AG04450 (cell line): Measurements from ENCODE around the gene HS6ST3. TPM values are rescaled to one million over a fixed set of nuclear protein-coding genes. Genes with fewer than 3 reads are reported as not detected.

ENCODE experiments used
- CTCF ChIA-PET: fragments of 300-600, 350-600 bp; formaldehyde crosslinking; extraction: SDS; loops from one replicate; lab custom pipeline; 2022; ENCODE audit warnings: antibody characterized with exemption, inconsistent platforms; lab: Charles Lee
- POLR2A ChIA-PET: fragments of 350-600 bp; formaldehyde crosslinking; extraction: SDS; loops from one replicate; lab custom pipeline; 2021; ENCODE audit warnings: antibody characterized with exemption, inconsistent platforms; lab: Yijun Ruan, JAX
- DNase-seq: peaks from one replicate; pipeline ENCODE4 v3.0.0-alpha.2; 2011; ENCODE audit warnings: low read depth, low spot score
- H3K27ac ChIP-seq: one replicate; pipeline ENCODE4 v1.5.1; 2012; ENCODE audit warnings: low read depth, low read length, control low read depth
- H3K27me3 ChIP-seq: one replicate; pipeline ENCODE4 v1.6.0; 2012; ENCODE audit warnings: low read length; ENCODE audit not compliant: control insufficient read depth, insufficient read depth
- H3K4me3 ChIP-seq: 2 replicates; pipeline ENCODE4 v1.5.1; 2011; ENCODE audit warnings: mild to moderate bottlenecking, low read depth, low read length, control low read depth
- H3K9me3 ChIP-seq: 2 replicates; pipeline ENCODE4 v1.5.1; 2012; ENCODE audit warnings: low read length; ENCODE audit not compliant: control insufficient read depth, insufficient read depth
- polyA plus RNA-seq: library from polyadenylated mRNA; depleted of rRNA; stranded (reverse); fragments of >200 nt; gene quantifications from 2 replicates; pipeline ENCODE4 v1.2.3, GENCODE V29; 2011
- TF ChIP-seq, protein P1 (sequence below): IDR thresholded peaks from 2 replicates; pipeline ENCODE4 v1.5.1; 2011; ENCODE audit warnings: low read depth, low read length, control low read depth, inconsistent platforms

HS6ST3 gene
- polyA plus RNA-seq, 1 experiment, result not detected

- POLR2A ChIA-PET, result interaction anchor here (0.6 to 1.3 kb wide), 6 partner anchors 9 to 376 kb away, joined by 3 to 5 read pairs (median 3); partner anchors contain the start of gene DNAJC3
- TF ChIP-seq, protein P1, sequence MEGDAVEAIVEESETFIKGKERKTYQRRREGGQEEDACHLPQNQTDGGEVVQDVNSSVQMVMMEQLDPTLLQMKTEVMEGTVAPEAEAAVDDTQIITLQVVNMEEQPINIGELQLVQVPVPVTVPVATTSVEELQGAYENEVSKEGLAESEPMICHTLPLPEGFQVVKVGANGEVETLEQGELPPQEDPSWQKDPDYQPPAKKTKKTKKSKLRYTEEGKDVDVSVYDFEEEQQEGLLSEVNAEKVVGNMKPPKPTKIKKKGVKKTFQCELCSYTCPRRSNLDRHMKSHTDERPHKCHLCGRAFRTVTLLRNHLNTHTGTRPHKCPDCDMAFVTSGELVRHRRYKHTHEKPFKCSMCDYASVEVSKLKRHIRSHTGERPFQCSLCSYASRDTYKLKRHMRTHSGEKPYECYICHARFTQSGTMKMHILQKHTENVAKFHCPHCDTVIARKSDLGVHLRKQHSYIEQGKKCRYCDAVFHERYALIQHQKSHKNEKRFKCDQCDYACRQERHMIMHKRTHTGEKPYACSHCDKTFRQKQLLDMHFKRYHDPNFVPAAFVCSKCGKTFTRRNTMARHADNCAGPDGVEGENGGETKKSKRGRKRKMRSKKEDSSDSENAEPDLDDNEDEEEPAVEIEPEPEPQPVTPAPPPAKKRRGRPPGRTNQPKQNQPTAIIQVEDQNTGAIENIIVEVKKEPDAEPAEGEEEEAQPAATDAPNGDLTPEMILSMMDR, result no peak
These were observed 37.3 kb upstream of the HS6ST3 start for GRCh38 chr13:96052656-96053002.

DNA sequence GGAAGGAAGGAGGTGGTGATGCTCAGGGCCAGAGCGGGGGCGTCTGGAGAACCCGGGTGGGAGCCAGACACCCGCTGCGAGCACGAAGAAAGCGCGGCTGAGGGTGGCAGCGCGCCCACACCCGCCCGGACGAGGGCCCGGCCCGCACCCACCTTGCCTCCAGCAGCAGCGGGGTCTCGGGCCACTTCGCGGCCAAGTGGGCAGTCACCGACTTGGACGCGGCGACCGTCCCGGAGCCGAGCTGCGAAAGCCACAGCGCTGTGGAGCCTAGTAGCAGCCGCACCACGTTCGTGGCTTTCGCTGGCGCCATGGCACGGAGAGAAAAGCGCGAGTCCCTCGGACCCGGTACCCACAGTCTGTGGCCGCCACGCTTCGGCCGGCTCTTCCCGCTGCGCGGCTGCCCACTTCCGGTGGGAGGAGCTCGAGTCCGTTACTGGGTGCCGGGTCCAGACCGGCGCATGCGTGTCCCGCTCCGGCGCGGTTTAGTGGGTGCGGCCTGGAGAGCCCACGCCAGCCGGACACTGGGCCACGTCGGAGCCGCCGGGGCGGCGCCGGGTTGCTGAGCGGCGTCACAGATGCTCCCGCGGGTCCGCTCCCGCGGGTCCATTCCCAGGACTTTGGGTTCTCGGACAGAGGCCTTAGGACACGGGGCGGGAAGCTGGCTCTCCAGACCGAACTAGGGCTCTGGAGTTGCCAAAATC, 36.8 kb upstream of the HS6ST3 start, which contains the start of gene UGGT2:
Gene UGGT2 (minus strand): TSS at position 399 of the 701 bp plus-strand sequence. CDS start 89 bp downstream, at position 310.
- POLR2A ChIA-PET, result interaction anchor here (0.5 to 1.3 kb wide), 8 partner anchors 10 to 1382 kb away, joined by 3 to 5 read pairs (median 3); partner anchors contain the start of gene DNAJC3

More at GRCh38 chr13:96052656-96053002, 37.3 kb upstream of the HS6ST3 start:
- peak; percentile 20 for DNase-seq
- CTCF ChIA-PET, result interaction anchor here (1.0 to 1.5 kb wide), 2 partner anchors 20 to 33 kb away, joined by 3 to 8 read pairs; no protein-coding TSS in a partner anchor
- Histone ChIP-seq H3K27ac (peak overlapping the region; percentile 62), H3K27me3 (no peaks in the 10 kb centered on the region), H3K9me3 (no peaks in the 10 kb centered on the region), H3K4me3 (peak overlapping the region; percentile 96)

DNA sequence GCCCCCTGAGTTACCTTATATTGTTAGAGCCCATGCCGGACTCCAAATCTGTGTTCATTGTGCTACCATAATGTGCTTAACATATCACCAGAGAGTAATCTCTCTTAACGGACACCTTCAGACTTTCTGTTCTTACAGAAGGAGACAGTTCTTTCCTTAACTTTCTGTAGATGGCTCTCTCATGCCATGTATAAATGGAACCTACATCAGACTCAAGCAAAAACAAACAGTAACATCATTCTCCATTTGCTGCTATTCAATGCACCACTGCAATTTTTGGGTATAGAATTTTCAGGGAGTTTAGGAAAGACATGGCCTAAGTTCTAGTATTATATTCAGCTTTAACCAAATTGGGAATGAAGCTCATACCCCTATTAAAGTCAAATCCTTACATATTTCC, 24.1 kb upstream of the HS6ST3 start:
- CTCF ChIA-PET, result interaction anchor here (0.8 to 2.6 kb wide), 2 partner anchors 8 to 9 kb away, joined by 3 to 16 read pairs; no protein-coding TSS in a partner anchor
- Histone ChIP-seq H3K9me3 (no peaks in the 10 kb centered on the region), H3K4me3 (no peak overlapping the region), H3K27me3 (peaks cover 8% of the 10 kb centered on the region), H3K27ac (no peak overlapping the region)
- no peak for DNase-seq
- TF ChIP-seq, protein P1, result no peak
- POLR2A ChIA-PET, result no interaction called here

More for the DNA sequence above, 36.8 kb upstream of the HS6ST3 start, which contains the start of gene UGGT2:
- TF ChIP-seq, protein P1, result no peak
- Histone ChIP-seq H3K4me3 (peak within 1 kb of the TSS; percentile 96), H3K27me3 (no peaks in the 10 kb centered on the region), H3K27ac (peak within 1 kb of the TSS; percentile 85), H3K9me3 (no peaks in the 10 kb centered on the region)
- DNase-seq, result peak; percentile 88
- CTCF ChIA-PET, result interaction anchor here (1.0 to 1.5 kb wide), 2 partner anchors 20 to 33 kb away, joined by 3 to 8 read pairs; no protein-coding TSS in a partner anchor

DNA sequence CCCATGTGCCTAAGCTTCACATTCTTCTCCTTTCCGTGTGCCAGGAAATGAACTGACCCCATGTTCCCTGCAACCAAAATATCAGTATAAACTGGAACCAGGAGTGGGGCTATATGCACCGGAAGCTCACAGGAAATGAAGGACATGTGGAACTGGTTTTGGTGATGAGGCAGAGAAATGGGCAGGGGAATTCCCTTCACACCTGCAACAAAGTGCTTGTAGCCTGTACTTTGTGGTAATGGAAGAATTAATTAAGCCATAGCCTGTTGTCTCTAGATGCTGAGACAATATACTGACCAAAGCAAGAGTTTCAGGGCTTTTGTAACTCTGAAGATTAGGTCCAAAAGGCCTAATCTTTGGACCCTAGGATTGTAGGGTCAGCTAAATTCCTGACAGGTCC, 21.2 kb upstream of the HS6ST3 start:
- no peak for DNase-seq
- Histone ChIP-seq H3K27ac (no peak overlapping the region), H3K9me3 (no peaks in the 10 kb centered on the region), H3K27me3 (peaks cover 6% of the 10 kb centered on the region), H3K4me3 (no peak overlapping the region)
- TF ChIP-seq, protein P1, result no peak
- POLR2A ChIA-PET, result no interaction called here
- CTCF ChIA-PET, result no interaction called here

DNA sequence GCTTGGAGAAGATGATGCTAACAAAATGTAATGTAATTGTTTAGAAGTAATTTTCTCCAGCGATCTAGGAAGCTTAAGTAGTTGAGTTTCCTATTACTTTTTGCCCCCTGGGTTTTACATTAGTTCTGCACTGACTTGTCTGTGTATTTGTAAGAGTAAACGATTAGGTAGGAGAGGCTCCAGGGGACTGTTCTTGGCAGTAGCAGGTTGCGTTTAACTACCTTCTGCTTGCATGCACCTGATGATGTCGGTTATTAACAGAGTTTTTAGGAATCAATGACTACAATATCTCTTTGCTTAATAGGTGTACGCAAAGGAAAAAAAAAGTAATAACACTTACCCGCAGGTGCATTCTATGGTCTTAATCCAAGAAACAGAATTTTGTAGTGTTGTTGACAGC, 18.4 kb upstream of the HS6ST3 start:
- no peak for DNase-seq
- peaks cover 6% of the 10 kb centered on the region for H3K27me3 ChIP-seq
- TF ChIP-seq, protein P1, result no peak
- H3K9me3 ChIP-seq, result no peaks in the 10 kb centered on the region
- no peak overlapping the region for H3K27ac ChIP-seq
- CTCF ChIA-PET, result interaction anchor here (0.6 to 1.0 kb wide), 2 partner anchors 52 to 1376 kb away, joined by 3 to 4 read pairs; no protein-coding TSS in a partner anchor
- H3K4me3 ChIP-seq, result no peak overlapping the region
- POLR2A ChIA-PET, result no interaction called here
